NCI-H345 (cell line): Measurements from ENCODE around the gene HSPG2.
"Not testable (repeated sequence)": the region's sequence is repeated elsewhere in the genome, so short reads cannot be mapped to it uniquely, and the experiment has no call there.

Source experiments
- DNase-seq: peaks from one replicate; lab custom pipeline; 2025; lab: John Stamatoyannopoulos, UW

HSPG2 gene

GRCh38 chr1:21843208-21843607 lies 93.9 kb downstream of the HSPG2 start:
- DNase-seq = no peak

- DNase-seq = no peak
Observed at GRCh38 chr1:21842606-21843162, 94.4 kb downstream of the HSPG2 start.

- no peak for DNase-seq
Observed at GRCh38 chr1:21841852-21842466, 95.2 kb downstream of the HSPG2 start.

GRCh38 chr1:21840981-21841380 lies 96.1 kb downstream of the HSPG2 start:
- DNase-seq = no peak

- no peak for DNase-seq
Observed at GRCh38 chr1:21839337-21840037, 97.6 kb downstream of the HSPG2 start.

GRCh38 chr1:21838359-21839157 lies 98.6 kb downstream of the HSPG2 start:
- no peak for DNase-seq

GRCh38 chr1:21837476-21837875 lies 99.6 kb downstream of the HSPG2 start:
- DNase-seq = no peak

- no peak for DNase-seq
Observed at GRCh38 chr1:21836729-21837128, 100.4 kb downstream of the HSPG2 start.

GRCh38 chr1:21836010-21836409 lies 101.1 kb downstream of the HSPG2 start:
- no peak for DNase-seq

- no peak for DNase-seq
Observed at GRCh38 chr1:21834666-21835065, 102.4 kb downstream of the HSPG2 start.

- no peak for DNase-seq
Observed at GRCh38 chr1:21834094-21834493, 103.0 kb downstream of the HSPG2 start.

- no peak for DNase-seq
Observed at GRCh38 chr1:21833392-21833976, 103.6 kb downstream of the HSPG2 start.

- no peak for DNase-seq
Observed at GRCh38 chr1:21831454-21831970, 105.6 kb downstream of the HSPG2 start.

GRCh38 chr1:21830792-21831453 lies 106.2 kb downstream of the HSPG2 start:
- DNase-seq = no peak

GRCh38 chr1:21829294-21829693 lies 107.8 kb downstream of the HSPG2 start:
- no peak for DNase-seq

GRCh38 chr1:21828506-21829210 lies 108.5 kb downstream of the HSPG2 start:
- no peak for DNase-seq

GRCh38 chr1:21828075-21828474 lies 109.0 kb downstream of the HSPG2 start:
- DNase-seq = no peak

- DNase-seq = no peak
Observed at GRCh38 chr1:21827141-21827679, 109.9 kb downstream of the HSPG2 start.

- not testable (repeated sequence) for DNase-seq
Observed at GRCh38 chr1:21826694-21827093, 110.4 kb downstream of the HSPG2 start.

- no peak for DNase-seq
Observed at GRCh38 chr1:21825393-21825792, 111.7 kb downstream of the HSPG2 start.

- DNase-seq = no peak
Observed at GRCh38 chr1:21824926-21825325, 112.2 kb downstream of the HSPG2 start.
